Measurements from ENCODE around the gene HNRNPM. TPM values are rescaled to one million over a fixed set of nuclear protein-coding genes. Genes with fewer than 3 reads are reported as not detected.

The HNRNPM gene
- total RNA-seq, 1 donor from 2014 or later = 320 TPM

- TF ChIP-seq, protein P1, sequence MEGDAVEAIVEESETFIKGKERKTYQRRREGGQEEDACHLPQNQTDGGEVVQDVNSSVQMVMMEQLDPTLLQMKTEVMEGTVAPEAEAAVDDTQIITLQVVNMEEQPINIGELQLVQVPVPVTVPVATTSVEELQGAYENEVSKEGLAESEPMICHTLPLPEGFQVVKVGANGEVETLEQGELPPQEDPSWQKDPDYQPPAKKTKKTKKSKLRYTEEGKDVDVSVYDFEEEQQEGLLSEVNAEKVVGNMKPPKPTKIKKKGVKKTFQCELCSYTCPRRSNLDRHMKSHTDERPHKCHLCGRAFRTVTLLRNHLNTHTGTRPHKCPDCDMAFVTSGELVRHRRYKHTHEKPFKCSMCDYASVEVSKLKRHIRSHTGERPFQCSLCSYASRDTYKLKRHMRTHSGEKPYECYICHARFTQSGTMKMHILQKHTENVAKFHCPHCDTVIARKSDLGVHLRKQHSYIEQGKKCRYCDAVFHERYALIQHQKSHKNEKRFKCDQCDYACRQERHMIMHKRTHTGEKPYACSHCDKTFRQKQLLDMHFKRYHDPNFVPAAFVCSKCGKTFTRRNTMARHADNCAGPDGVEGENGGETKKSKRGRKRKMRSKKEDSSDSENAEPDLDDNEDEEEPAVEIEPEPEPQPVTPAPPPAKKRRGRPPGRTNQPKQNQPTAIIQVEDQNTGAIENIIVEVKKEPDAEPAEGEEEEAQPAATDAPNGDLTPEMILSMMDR (IDR thresholded peaks at IDR 0.05; ENCODE audit: unreplicated experiment) = no peak
- H3K4me3 Mint-ChIP-seq (ENCODE audit: low read depth) = no peak overlapping the region
- H3K36me3 Mint-ChIP-seq (ENCODE audit: insufficient read depth) = no peaks in the 10 kb centered on the region
- no peaks in the 10 kb centered on the region for H3K9me3 Mint-ChIP-seq (ENCODE audit: low read depth)
- peaks cover 2% of the 10 kb centered on the region for H3K27me3 Mint-ChIP-seq
- DNase-seq (ENCODE audit: low spot score, unreplicated experiment) = no peak
- H3K4me1 Mint-ChIP-seq (ENCODE audit: low read depth) = peaks cover 7% of the 10 kb centered on the region
- H3K27ac Mint-ChIP-seq = no peak overlapping the region
These were observed 57.2 kb downstream of the HNRNPM start for GRCh38 chr19:8501981-8502380.

DNA sequence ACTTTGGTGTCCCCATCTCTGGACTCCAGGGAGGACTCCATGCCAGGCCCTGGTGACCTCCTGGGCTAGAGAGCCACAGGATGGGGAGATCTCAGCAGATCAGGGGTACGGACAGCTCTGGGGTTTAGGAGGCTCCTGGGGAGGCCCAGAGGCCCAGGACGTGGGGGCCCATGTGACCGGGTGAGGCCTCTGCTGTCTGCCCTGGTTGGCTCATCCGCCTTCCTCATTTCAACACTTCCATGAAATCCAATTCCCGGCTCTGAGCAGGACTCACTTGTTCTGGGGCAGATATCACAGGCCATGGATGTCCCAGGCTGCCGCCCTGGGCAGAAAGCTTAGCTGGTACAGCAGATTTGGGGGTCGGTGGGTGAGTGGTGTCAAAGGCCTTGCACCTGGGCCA is 58.7 kb downstream of the HNRNPM start:
- Mint-ChIP-seq H3K4me3 (ENCODE audit: low read depth) (no peak overlapping the region), H3K9me3 (ENCODE audit: low read depth) (no peaks in the 10 kb centered on the region), H3K36me3 (ENCODE audit: insufficient read depth) (peaks cover 1% of the 10 kb centered on the region), H3K27me3 (peaks cover 2% of the 10 kb centered on the region), H3K27ac (no peak overlapping the region), H3K4me1 (ENCODE audit: low read depth) (peaks cover 7% of the 10 kb centered on the region)
- no peak for DNase-seq (ENCODE audit: low spot score, unreplicated experiment)
- TF ChIP-seq, protein P1 (IDR thresholded peaks at IDR 0.05; ENCODE audit: unreplicated experiment) = no peak

GRCh38 chr19:8504171-8504570 is 59.4 kb downstream of the HNRNPM start:
- TF ChIP-seq, protein P1 (IDR thresholded peaks at IDR 0.05; ENCODE audit: unreplicated experiment) = no peak

DNA sequence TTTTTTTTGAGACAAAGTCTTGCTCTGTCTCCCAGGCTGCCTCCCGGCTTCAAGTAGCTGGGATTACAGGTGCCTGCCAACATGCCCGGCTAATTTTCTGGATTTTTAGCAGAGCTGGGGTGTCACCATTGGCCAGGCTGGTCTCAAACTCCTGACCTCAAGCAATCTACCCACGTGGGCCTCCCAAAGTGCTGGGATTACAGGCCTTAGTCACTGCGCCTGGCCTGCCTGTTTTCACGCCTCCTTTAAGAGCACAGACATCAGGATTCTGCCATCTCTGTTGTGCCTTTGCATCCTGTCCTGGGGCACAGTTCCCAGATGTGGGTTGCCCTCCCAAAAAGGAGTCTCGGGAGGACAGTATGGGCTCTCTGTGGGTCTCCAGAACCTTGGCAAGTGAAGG is 60.1 kb downstream of the HNRNPM start:
- no peak for DNase-seq (ENCODE audit: low spot score, unreplicated experiment)
- Mint-ChIP-seq H3K27me3 (peaks cover 2% of the 10 kb centered on the region), H3K4me1 (ENCODE audit: low read depth) (peaks cover 7% of the 10 kb centered on the region), H3K27ac (peak overlapping the region; percentile 56), H3K4me3 (ENCODE audit: low read depth) (peak overlapping the region; percentile 58), H3K36me3 (ENCODE audit: insufficient read depth) (peaks cover 1% of the 10 kb centered on the region), H3K9me3 (ENCODE audit: low read depth) (no peaks in the 10 kb centered on the region)
- TF ChIP-seq, protein P1 (IDR thresholded peaks at IDR 0.05; ENCODE audit: unreplicated experiment) = no peak

More at GRCh38 chr19:8504171-8504570, 59.4 kb downstream of the HNRNPM start:
- peak overlapping the region; percentile 51 for H3K4me3 Mint-ChIP-seq (ENCODE audit: low read depth)
- H3K36me3 Mint-ChIP-seq (ENCODE audit: insufficient read depth) = peaks cover 1% of the 10 kb centered on the region
- peak overlapping the region; percentile 67 for H3K27ac Mint-ChIP-seq
- peaks cover 2% of the 10 kb centered on the region for H3K27me3 Mint-ChIP-seq
- DNase-seq (ENCODE audit: low spot score, unreplicated experiment) = no peak
- no peaks in the 10 kb centered on the region for H3K9me3 Mint-ChIP-seq (ENCODE audit: low read depth)
- H3K4me1 Mint-ChIP-seq (ENCODE audit: low read depth) = peaks cover 7% of the 10 kb centered on the region

DNA sequence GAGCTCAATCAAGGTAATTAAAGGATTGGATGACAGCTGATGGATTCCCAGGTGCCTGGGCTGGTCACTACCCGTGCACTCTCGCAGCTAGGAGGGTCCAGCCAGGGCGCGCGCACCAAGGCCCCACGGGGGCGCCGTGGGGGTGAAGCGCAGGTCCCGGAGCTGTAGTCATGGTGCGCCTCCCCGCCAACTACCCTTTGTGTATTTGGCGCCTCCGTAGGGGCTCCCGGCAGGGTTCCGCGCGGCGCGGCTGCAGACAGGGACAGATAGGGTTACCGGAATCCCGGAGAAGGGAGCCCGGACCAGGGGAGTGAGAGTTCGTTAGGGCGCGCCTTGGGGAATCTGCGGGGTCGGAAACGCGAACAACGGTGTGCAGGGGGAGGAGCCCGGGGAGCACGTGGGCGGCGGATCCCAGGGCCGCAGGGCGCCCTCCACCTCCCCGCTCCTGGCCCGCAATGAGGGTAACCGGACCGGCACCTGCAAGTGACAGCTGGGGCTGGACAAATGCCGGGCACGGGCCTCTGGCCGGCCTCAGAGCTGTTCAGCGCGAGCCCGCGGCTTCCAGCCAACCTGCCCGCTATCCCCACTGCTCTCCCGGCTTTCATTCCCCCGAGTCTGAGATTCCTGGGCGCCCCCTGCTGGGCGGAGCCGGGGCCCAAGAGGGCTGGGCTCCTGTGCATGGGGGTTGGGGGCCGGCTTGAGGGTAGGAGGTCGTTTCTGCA is 61.1 kb downstream of the HNRNPM start:
- Mint-ChIP-seq H3K36me3 (ENCODE audit: insufficient read depth) (peaks cover 1% of the 10 kb centered on the region), H3K4me3 (ENCODE audit: low read depth) (peak overlapping the region; percentile 83), H3K27me3 (peaks cover 2% of the 10 kb centered on the region), H3K4me1 (ENCODE audit: low read depth) (peaks cover 7% of the 10 kb centered on the region), H3K27ac (peak overlapping the region; percentile 97), H3K9me3 (ENCODE audit: low read depth) (no peaks in the 10 kb centered on the region)
- peak; percentile 93 for DNase-seq (ENCODE audit: low spot score, unreplicated experiment)
- TF ChIP-seq, protein P1 (IDR thresholded peaks at IDR 0.05; ENCODE audit: unreplicated experiment) = peak; percentile 87

All from progenitor cell of endocrine pancreas (in vitro differentiated cells).